ENCODE data around the gene NFIX.

DNA sequence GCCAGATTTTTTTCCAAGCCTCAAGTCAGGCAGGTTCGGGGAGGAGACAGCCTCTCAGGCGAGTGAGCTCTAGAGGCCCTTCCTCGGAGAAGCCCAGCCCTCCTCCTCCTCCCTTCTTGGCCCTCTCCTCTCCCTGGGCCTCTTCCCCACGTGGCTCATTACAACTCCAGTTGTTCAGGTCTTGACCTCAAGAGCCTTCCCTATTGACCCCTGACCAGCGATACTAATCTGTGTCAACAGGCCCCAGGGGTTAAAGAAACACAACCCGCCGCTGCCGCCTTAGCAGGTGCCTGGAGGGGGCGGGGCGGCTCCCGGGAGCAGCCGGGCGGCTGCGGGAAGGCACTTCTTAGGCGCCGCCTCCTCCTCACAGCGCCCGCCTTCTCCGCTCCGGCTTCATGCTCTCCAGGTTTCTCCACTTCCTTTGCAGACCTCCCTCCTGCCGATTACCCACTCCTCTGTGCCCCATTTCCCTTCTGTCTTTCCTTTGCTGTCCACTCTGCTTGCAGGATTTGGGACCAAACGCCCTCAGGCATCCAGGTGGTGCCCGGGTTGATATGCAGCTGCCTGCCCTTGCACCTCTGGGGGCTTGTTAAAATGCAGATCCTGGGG lies 56.4 kb downstream of the NFIX start:
- TF ChIP-seq POLR2A (IDR thresholded peaks at IDR 0.05) (no peak), POLR2AphosphoS5 (IDR thresholded peaks at IDR 0.05) (no peak)
